ENCODE results near the gene GPRC5C.

The GPRC5C gene

DNA sequence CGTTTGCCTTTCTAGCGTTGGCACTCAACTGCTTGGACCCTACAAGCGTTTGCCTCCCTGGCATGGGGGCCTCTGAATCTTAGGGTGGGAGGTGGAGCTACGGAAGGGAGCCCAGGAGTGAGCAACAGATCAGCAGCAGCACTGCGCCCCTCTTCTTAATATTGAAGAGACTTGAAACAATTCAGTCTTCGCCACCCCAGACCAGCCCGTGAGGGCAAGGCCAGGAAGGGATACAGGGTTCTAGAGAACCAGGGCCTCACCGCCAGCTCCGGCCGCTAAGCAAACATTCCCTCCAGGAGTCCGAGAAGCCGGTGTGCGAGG lies 1.5 kb upstream of the GPRC5C start:
- peaks cover 4% of the 10 kb centered on the region for H3K36me3 Mint-ChIP-seq (ENCODE audit: insufficient read depth)
- no peaks in the 10 kb centered on the region for H3K9me3 Mint-ChIP-seq
- no peak for DNase-seq (ENCODE audit: low spot score in 2 of 2)
- no peak overlapping the region for H3K27ac Mint-ChIP-seq (ENCODE audit: low read depth)
- peaks cover 64% of the 10 kb centered on the region for H3K27me3 Mint-ChIP-seq
- H3K4me1 Mint-ChIP-seq = no peaks in the 10 kb centered on the region
- H3K4me3 Mint-ChIP-seq = peak overlapping the region; percentile 71
- ATAC-seq (replicated peaks; ENCODE audit: extremely low read depth, poor library complexity, severe bottlenecking) = no peak

GRCh38 chr17:74430706-74431567 lies 951 bp upstream of the GPRC5C start:
- no peak overlapping the region for H3K27ac Mint-ChIP-seq (ENCODE audit: low read depth)
- H3K27me3 Mint-ChIP-seq = peaks cover 64% of the 10 kb centered on the region
- H3K4me1 Mint-ChIP-seq = no peaks in the 10 kb centered on the region
- peaks cover 4% of the 10 kb centered on the region for H3K36me3 Mint-ChIP-seq (ENCODE audit: insufficient read depth)
- H3K4me3 Mint-ChIP-seq = peak overlapping the region; percentile 71
- ATAC-seq (replicated peaks; ENCODE audit: extremely low read depth, poor library complexity, severe bottlenecking) (peak; percentile 50), DNase-seq (ENCODE audit: low spot score in 2 of 2) (no peak)
- no peaks in the 10 kb centered on the region for H3K9me3 Mint-ChIP-seq

DNA sequence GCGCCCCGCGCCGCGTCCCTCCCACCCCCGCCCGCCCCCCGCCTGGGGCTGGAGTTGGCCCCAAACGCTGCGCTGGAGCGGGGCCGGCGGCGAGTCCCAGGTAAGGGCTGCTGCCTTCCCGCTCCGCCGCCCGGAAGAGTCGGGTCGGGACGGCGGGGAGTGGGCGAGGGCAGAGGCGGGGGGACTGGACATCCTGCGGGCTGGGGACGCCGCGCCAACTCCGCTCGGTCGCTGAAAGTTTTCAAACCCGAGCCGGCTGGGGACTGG lies 469 bp downstream of the GPRC5C start:
- no peak for ATAC-seq (replicated peaks; ENCODE audit: extremely low read depth, poor library complexity, severe bottlenecking)
- Mint-ChIP-seq H3K27ac (ENCODE audit: low read depth) (no peak overlapping the region), H3K9me3 (peaks cover 5% of the 10 kb centered on the region), H3K4me3 (no peak overlapping the region), H3K4me1 (no peaks in the 10 kb centered on the region), H3K27me3 (peaks cover 62% of the 10 kb centered on the region), H3K36me3 (ENCODE audit: insufficient read depth) (peaks cover 4% of the 10 kb centered on the region)
- no peak for DNase-seq (ENCODE audit: low spot score in 2 of 2)

- Mint-ChIP-seq H3K4me3 (peak overlapping the region; percentile 41), H3K27me3 (peaks cover 62% of the 10 kb centered on the region)
Measured at GRCh38 chr17:74432766-74433391, 991 bp downstream of the GPRC5C start.

GRCh38 chr17:74433421-74434121 lies 1.7 kb downstream of the GPRC5C start:
- Mint-ChIP-seq H3K36me3 (ENCODE audit: insufficient read depth) (peaks cover 4% of the 10 kb centered on the region), H3K4me3 (no peak overlapping the region), H3K27ac (ENCODE audit: low read depth) (no peak overlapping the region), H3K27me3 (peaks cover 62% of the 10 kb centered on the region), H3K9me3 (peaks cover 10% of the 10 kb centered on the region), H3K4me1 (no peaks in the 10 kb centered on the region)
- DNase-seq (ENCODE audit: low spot score in 2 of 2) (no peak), ATAC-seq (replicated peaks; ENCODE audit: extremely low read depth, poor library complexity, severe bottlenecking) (no peak)

More at GRCh38 chr17:74432766-74433391, 991 bp downstream of the GPRC5C start:
- Mint-ChIP-seq H3K4me1 (no peaks in the 10 kb centered on the region), H3K27ac (ENCODE audit: low read depth) (no peak overlapping the region), H3K36me3 (ENCODE audit: insufficient read depth) (peaks cover 4% of the 10 kb centered on the region), H3K9me3 (peaks cover 7% of the 10 kb centered on the region)
- ATAC-seq (replicated peaks; ENCODE audit: extremely low read depth, poor library complexity, severe bottlenecking) = no peak
- DNase-seq (ENCODE audit: low spot score in 2 of 2) = no peak

DNA sequence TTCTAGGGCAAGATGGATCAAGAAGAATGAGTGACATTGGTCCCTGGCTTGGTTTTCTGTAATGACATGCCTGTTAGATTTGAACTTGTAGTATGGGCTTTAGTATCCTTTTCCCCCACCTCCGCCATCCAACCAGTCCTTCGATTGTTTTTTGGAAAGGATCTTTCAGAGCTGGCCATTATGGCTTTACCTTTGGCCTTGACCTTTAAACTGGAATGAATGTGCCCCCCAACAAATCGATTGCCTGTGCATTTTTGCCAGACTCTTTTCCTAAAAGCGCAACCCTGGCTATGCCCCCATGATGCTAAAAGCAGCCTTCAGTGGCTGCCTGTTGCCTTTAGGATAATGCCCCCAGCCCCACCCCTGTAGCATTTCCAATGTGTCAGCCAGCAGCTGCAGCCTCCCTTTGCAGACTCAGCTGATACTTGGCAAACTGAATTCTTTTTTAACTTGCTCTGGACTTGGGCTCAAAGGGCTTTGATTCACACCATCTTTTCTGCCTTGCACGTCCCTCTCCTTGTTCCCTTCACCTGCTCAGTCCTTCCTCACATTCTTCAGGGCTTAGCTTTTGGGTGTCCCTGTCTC lies 4.0 kb downstream of the GPRC5C start:
- H3K9me3 Mint-ChIP-seq = peaks cover 10% of the 10 kb centered on the region
- H3K27ac Mint-ChIP-seq (ENCODE audit: low read depth) = peak overlapping the region; percentile 69
- no peaks in the 10 kb centered on the region for H3K4me1 Mint-ChIP-seq
- H3K27me3 Mint-ChIP-seq = peaks cover 47% of the 10 kb centered on the region
- peaks cover 2% of the 10 kb centered on the region for H3K36me3 Mint-ChIP-seq (ENCODE audit: insufficient read depth)
- H3K4me3 Mint-ChIP-seq = no peak overlapping the region
- no peak for DNase-seq (ENCODE audit: low spot score in 2 of 2)
- ATAC-seq (replicated peaks; ENCODE audit: extremely low read depth, poor library complexity, severe bottlenecking) = no peak

- Mint-ChIP-seq H3K27me3 (peaks cover 41% of the 10 kb centered on the region), H3K36me3 (ENCODE audit: insufficient read depth) (peaks cover 2% of the 10 kb centered on the region), H3K4me3 (no peak overlapping the region), H3K9me3 (peaks cover 10% of the 10 kb centered on the region), H3K27ac (ENCODE audit: low read depth) (no peak overlapping the region), H3K4me1 (no peaks in the 10 kb centered on the region)
- ATAC-seq (replicated peaks; ENCODE audit: extremely low read depth, poor library complexity, severe bottlenecking) = no peak
- DNase-seq (ENCODE audit: low spot score in 2 of 2) = no peak
Measured at GRCh38 chr17:74437702-74438101, 5.8 kb downstream of the GPRC5C start.

DNA sequence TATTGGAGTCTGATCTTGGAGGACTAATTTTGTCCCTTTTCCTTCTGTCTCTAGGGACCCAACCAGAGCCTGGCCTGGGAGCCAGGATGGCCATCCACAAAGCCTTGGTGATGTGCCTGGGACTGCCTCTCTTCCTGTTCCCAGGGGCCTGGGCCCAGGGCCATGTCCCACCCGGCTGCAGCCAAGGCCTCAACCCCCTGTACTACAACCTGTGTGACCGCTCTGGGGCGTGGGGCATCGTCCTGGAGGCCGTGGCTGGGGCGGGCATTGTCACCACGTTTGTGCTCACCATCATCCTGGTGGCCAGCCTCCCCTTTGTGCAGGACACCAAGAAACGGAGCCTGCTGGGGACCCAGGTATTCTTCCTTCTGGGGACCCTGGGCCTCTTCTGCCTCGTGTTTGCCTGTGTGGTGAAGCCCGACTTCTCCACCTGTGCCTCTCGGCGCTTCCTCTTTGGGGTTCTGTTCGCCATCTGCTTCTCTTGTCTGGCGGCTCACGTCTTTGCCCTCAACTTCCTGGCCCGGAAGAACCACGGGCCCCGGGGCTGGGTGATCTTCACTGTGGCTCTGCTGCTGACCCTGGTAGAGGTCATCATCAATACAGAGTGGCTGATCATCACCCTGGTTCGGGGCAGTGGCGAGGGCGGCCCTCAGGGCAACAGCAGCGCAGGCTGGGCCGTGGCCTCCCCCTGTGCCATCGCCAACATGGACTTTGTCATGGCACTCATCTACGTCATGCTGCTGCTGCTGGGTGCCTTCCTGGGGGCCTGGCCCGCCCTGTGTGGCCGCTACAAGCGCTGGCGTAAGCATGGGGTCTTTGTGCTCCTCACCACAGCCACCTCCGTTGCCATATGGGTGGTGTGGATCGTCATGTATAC lies 8.0 kb downstream of the GPRC5C start:
- Mint-ChIP-seq H3K27me3 (peaks cover 28% of the 10 kb centered on the region), H3K4me1 (no peaks in the 10 kb centered on the region), H3K4me3 (no peak overlapping the region), H3K9me3 (peaks cover 10% of the 10 kb centered on the region), H3K27ac (ENCODE audit: low read depth) (no peak overlapping the region), H3K36me3 (ENCODE audit: insufficient read depth) (no peaks in the 10 kb centered on the region)
- ATAC-seq (replicated peaks; ENCODE audit: extremely low read depth, poor library complexity, severe bottlenecking) (no peak), DNase-seq (ENCODE audit: low spot score in 2 of 2) (no peak)

- Mint-ChIP-seq H3K9me3 (peaks cover 5% of the 10 kb centered on the region), H3K36me3 (ENCODE audit: insufficient read depth) (no peaks in the 10 kb centered on the region), H3K4me3 (no peak overlapping the region), H3K27me3 (peaks cover 12% of the 10 kb centered on the region), H3K27ac (ENCODE audit: low read depth) (no peak overlapping the region), H3K4me1 (no peaks in the 10 kb centered on the region)
- ATAC-seq (replicated peaks; ENCODE audit: extremely low read depth, poor library complexity, severe bottlenecking) = no peak
- no peak for DNase-seq (ENCODE audit: low spot score in 2 of 2)
Measured at GRCh38 chr17:74441537-74441936, 9.6 kb downstream of the GPRC5C start.

DNA sequence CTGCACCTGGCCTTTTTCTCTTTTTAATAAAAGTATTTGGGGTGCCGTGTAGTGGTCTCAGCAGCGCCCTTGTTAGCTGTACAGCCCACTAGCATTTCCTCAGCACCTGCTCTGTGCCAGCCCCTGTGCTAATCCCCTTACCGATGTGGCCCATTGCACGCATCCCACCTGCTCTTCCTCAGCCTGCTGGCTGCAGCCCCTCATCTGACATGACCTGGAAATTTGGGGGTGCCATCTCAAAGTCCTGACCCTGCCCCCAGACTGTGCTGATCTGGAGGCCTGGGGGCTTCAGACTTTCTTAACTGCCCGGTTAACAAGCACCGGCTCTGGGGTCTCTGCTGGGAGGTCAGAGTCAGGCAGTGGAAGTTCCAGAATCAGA lies 10.4 kb downstream of the GPRC5C start:
- Mint-ChIP-seq H3K9me3 (peaks cover 5% of the 10 kb centered on the region), H3K4me3 (no peak overlapping the region), H3K27ac (ENCODE audit: low read depth) (no peak overlapping the region), H3K27me3 (peaks cover 9% of the 10 kb centered on the region), H3K4me1 (no peaks in the 10 kb centered on the region), H3K36me3 (ENCODE audit: insufficient read depth) (no peaks in the 10 kb centered on the region)
- DNase-seq (ENCODE audit: low spot score in 2 of 2) (no peak), ATAC-seq (replicated peaks; ENCODE audit: extremely low read depth, poor library complexity, severe bottlenecking) (no peak)

DNA sequence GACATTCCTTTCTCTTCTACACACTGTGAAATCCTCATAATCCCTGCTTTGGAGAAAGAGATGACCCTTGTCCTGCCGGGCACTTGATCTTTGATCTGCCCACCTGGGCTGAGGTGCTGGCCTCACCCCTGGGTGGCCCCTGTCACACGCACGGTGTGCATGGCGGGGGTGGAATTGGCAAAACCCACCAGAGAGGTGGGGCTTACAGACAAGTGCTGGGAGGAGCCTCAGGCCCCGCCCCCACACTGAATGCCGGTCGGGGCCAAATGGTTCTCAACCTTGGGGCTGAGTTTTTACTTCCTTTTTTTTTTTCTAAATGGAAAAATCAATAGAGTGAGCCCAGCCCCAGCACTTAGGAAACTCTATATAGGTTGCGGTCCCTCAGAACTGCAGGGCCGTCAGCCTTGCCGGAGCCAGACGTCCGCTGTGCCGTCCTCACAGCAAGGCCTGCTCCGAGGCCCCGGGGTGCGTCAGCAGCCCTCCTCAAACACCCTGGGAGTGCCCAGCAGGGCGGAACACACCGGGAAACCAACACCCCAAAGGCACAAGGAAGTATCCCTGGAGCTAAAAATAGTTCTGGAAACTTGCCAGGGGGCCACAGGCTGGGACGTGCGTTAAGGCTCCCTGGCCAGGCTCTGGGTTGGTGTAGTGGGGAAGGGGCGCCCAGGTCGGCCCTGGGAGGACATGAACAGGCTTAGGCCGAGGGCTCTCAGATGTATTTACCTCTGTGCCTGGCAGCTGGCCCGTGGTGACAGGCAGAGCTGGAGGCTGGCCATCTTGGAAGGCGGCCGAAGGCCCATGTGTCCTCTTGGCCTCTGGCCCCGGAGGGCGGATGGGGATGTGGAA lies 11.0 kb downstream of the GPRC5C start:
- Mint-ChIP-seq H3K4me3 (no peak overlapping the region), H3K27me3 (peaks cover 9% of the 10 kb centered on the region), H3K9me3 (peaks cover 3% of the 10 kb centered on the region), H3K4me1 (no peaks in the 10 kb centered on the region), H3K36me3 (ENCODE audit: insufficient read depth) (no peaks in the 10 kb centered on the region), H3K27ac (ENCODE audit: low read depth) (no peak overlapping the region)
- ATAC-seq (replicated peaks; ENCODE audit: extremely low read depth, poor library complexity, severe bottlenecking) (no peak), DNase-seq (ENCODE audit: low spot score in 2 of 2) (no peak)

Data from central memory CD8-positive, alpha-beta T cell (primary cell).